PC-3 (cell line): ENCODE measurements around the gene LPIN1. TPM values are rescaled to one million over a fixed set of nuclear protein-coding genes. Genes with fewer than 3 reads are reported as not detected.

Experiments used
- ATAC-seq: fragments of 200-7000 bp; cut with Tn5 transposase; 2 replicates; pipeline ENCODE4 v1.9.1; 2020; ENCODE audit warnings: mild to moderate bottlenecking, moderate library complexity
- BruUV-seq: library from RNA; stranded (reverse); fragments of 400-500 nt; replicated peaks from 2 replicates; lab custom pipeline; 2021; lab: Mats Ljungman, UMichigan
- CTCF ChIA-PET: fragments of 300-600 bp; sonication (Branson Sonifier 250); formaldehyde crosslinking; loops from one replicate; lab custom pipeline; 2022; ENCODE audit warnings: antibody characterized with exemption; lab: Charles Lee
- POLR2A ChIA-PET: fragments of 300-600 bp; sonication (Branson Sonifier 250); formaldehyde crosslinking; loops from one replicate; lab custom pipeline; 2022; ENCODE audit warnings: antibody characterized with exemption; ENCODE audit not compliant: unreplicated experiment; lab: Charles Lee
- DNase-seq: peaks from one replicate; pipeline ENCODE4 v3.0.0-alpha.2; 2015
- H2AFZ ChIP-seq: fragments of 300-600 bp; sonication (generic); 2 replicates; pipeline ENCODE4 v1.6.0; 2016; ENCODE audit warnings: antibody characterized with exemption, low read length
- H3F3A ChIP-seq: fragments of 300-600 bp; sonication (generic); one replicate; pipeline ENCODE4 v1.6.0; 2017; ENCODE audit warnings: antibody characterized with exemption, low read length, control low read depth, mild to moderate bottlenecking; ENCODE audit not compliant: unreplicated experiment
- H3K27ac ChIP-seq: fragments of 300-600 bp; sonication (generic); 2 replicates; pipeline ENCODE4 v1.5.1; 2016; ENCODE audit warnings: mild to moderate bottlenecking, low read length
- H3K27me3 ChIP-seq: fragments of 300-600 bp; sonication (generic); 2 replicates; pipeline ENCODE4 v1.6.1; 2016; ENCODE audit warnings: low read length, mixed read lengths
- H3K36me3 ChIP-seq: fragments of 300-600 bp; sonication (generic); 2 replicates; pipeline ENCODE4 v1.6.1; 2016; ENCODE audit warnings: low read depth, mixed run types, low read length, mixed read lengths
- H3K4me1 ChIP-seq: fragments of 300-600 bp; sonication (generic); 2 replicates; pipeline ENCODE4 v1.5.1; 2016; ENCODE audit warnings: low read length; ENCODE audit not compliant: insufficient read depth
- H3K4me2 ChIP-seq: fragments of 300-600 bp; sonication (generic); 2 replicates; pipeline ENCODE4 v1.6.0; 2016; ENCODE audit warnings: low read length
- H3K4me3 ChIP-seq: fragments of 300-600 bp; sonication (generic); 2 replicates; pipeline ENCODE4 v1.5.1; 2016; ENCODE audit warnings: mild to moderate bottlenecking, low read length, mixed read lengths
- H3K79me2 ChIP-seq: fragments of 300-600 bp; sonication (generic); 2 replicates; pipeline ENCODE4 v1.6.1; 2017; ENCODE audit warnings: low read length, mixed read lengths
- H3K9ac ChIP-seq: fragments of 300-600 bp; sonication (generic); 2 replicates; pipeline ENCODE4 v1.6.0; 2016; ENCODE audit warnings: mild to moderate bottlenecking, low read length
- H3K9me2 ChIP-seq: fragments of 300-600 bp; sonication (generic); replicated peaks from 2 replicates; pipeline ENCODE4 v1.6.1; 2016; ENCODE audit warnings: mixed run types, low read length, mixed read lengths
- H3K9me3 ChIP-seq: fragments of 300-600 bp; sonication (generic); 2 replicates; pipeline ENCODE4 v1.6.1; 2016; ENCODE audit warnings: low read length, mixed read lengths
- H4K20me1 ChIP-seq: fragments of 300-600 bp; sonication (generic); 2 replicates; pipeline ENCODE4 v1.6.1; 2016; ENCODE audit warnings: low read length, mixed read lengths
- EZH2 ChIP-seq: fragments of 300-600 bp; sonication (generic); IDR thresholded peaks from one replicate; pipeline ENCODE4 v1.6.1; 2017; ENCODE audit warnings: antibody characterized with exemption, mild to moderate bottlenecking, low read length; ENCODE audit not compliant: unreplicated experiment
- EZH2phosphoT487 ChIP-seq: fragments of 300-600 bp; sonication (generic); IDR thresholded peaks from 2 replicates; pipeline ENCODE4 v1.6.1; 2018; ENCODE audit warnings: mild to moderate bottlenecking, antibody characterized with exemption, low read length, borderline replicate concordance
- intact Hi-C: fragments of 100-400 bp; cut with micrococcal nuclease; formaldehyde crosslinking; loops from 2 replicates; pipeline ENCODE4 v1.9.0; 2023
- total RNA-seq: library from RNA; depleted of rRNA; stranded (reverse); fragments of >200 nt; gene quantifications from 2 replicates; pipeline ENCODE4 v1.2.3, GENCODE V29; 2014
- TF ChIP-seq, protein P1 (sequence below): fragments of 300-600 bp; sonication (generic); conservative IDR thresholded peaks from 2 replicates; pipeline ENCODE4 v1.5.1; 2017; ENCODE audit warnings: antibody characterized with exemption, low read depth, mild to moderate bottlenecking, low read length

The LPIN1 gene
- total RNA-seq, 1 experiment from 2014 or later: 40.9 TPM

DNA sequence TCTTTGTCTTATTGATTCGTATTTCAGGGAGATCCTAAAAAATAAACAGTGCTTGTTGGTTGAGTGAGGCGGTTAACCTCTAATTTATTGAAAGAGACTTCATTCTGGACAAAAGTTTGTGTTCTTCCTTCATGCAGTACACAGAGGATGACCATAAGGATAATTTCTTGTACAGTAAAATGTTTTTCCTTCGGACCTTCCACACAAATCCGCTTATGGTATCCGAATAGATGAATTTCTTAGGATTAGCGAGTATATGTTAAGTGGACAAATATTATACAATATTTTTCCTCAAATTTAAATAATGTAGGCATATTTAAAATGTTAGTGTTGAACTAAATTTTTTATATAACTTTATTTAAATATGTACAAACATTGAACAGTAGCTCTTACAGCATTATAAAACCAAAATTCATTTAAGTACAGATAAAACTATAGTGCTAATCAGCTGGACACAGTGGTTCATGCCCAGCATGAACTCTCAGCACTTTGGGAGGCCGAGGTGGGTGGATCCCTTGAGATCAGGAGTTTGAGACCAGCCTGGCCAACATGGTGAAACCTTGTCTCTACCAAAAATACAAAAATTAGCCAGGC, 84.4 kb downstream of the LPIN1 start:
- TF ChIP-seq EZH2phosphoT487: no peak
- TF ChIP-seq, protein P1, sequence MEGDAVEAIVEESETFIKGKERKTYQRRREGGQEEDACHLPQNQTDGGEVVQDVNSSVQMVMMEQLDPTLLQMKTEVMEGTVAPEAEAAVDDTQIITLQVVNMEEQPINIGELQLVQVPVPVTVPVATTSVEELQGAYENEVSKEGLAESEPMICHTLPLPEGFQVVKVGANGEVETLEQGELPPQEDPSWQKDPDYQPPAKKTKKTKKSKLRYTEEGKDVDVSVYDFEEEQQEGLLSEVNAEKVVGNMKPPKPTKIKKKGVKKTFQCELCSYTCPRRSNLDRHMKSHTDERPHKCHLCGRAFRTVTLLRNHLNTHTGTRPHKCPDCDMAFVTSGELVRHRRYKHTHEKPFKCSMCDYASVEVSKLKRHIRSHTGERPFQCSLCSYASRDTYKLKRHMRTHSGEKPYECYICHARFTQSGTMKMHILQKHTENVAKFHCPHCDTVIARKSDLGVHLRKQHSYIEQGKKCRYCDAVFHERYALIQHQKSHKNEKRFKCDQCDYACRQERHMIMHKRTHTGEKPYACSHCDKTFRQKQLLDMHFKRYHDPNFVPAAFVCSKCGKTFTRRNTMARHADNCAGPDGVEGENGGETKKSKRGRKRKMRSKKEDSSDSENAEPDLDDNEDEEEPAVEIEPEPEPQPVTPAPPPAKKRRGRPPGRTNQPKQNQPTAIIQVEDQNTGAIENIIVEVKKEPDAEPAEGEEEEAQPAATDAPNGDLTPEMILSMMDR: no peak
- TF ChIP-seq EZH2: no peak
- Histone ChIP-seq H3K4me3 (peak overlapping the region; percentile 58), H3K9me2 (no peaks in the 10 kb centered on the region), H3K9ac (peak overlapping the region; percentile 81), H3K27me3 (no peaks in the 10 kb centered on the region), H3K9me3 (no peaks in the 10 kb centered on the region), H3K4me1 (peaks cover 23% of the 10 kb centered on the region), H3K79me2 (no peaks in the 10 kb centered on the region), H4K20me1 (no peaks in the 10 kb centered on the region), H3F3A (peaks cover 5% of the 10 kb centered on the region), H2AFZ (peak overlapping the region; percentile 66), H3K4me2 (peak overlapping the region; percentile 87), H3K36me3 (peaks cover 5% of the 10 kb centered on the region; the same call in 1 of the 2 replicates), H3K27ac (peak overlapping the region; percentile 94)
- no peak for DNase-seq
- peak; percentile 2; the same call in 1 of the 2 replicates for ATAC-seq
- ChIA-PET CTCF (interaction anchor here (0.6 kb wide), 1 partner anchor 792 kb away, joined by 3 read pairs; no protein-coding TSS in a partner anchor), POLR2A (no interaction called here)
- intact Hi-C loops: loop anchor here (1.0 to 10.0 kb wide), 14 partner anchors 32 to 1176 kb away; no protein-coding TSS in a partner anchor
- TSS peak; percentile 62 for BruUV-seq

DNA sequence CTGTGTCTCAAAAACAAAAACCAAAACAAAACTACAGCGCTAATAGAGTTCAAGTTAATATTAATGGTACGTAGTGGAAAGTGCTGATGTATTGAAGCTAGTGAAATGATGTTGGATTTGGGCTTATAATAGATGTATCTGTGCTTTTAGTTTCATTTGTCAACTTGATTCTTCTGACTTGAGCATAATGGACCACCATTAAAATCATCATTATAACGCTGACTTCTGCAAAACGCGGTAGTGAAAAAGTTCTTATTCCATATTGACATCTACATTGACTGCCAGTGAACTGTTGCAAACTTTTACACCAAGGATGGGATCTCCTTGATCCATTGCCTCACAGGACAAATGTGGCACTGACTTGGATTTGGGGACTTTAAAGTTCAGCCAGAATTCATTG, 85.0 kb downstream of the LPIN1 start:
- Histone ChIP-seq H3K79me2 (no peaks in the 10 kb centered on the region), H3K27me3 (no peaks in the 10 kb centered on the region), H3K9me2 (no peaks in the 10 kb centered on the region), H3K9me3 (no peaks in the 10 kb centered on the region), H4K20me1 (no peaks in the 10 kb centered on the region), H3F3A (peaks cover 5% of the 10 kb centered on the region), H3K36me3 (no peaks in the 10 kb centered on the region), H3K4me1 (peaks cover 23% of the 10 kb centered on the region), H3K27ac (peak overlapping the region; percentile 94), H3K9ac (peak overlapping the region; percentile 81; the same call in 1 of the 2 replicates), H2AFZ (no peak overlapping the region), H3K4me2 (peak overlapping the region; percentile 87; the same call in 1 of the 2 replicates), H3K4me3 (no peak overlapping the region)
- DNase-seq (no peak), ATAC-seq (no peak)
- ChIA-PET POLR2A (no interaction called here), CTCF (no interaction called here)
- TF ChIP-seq EZH2: no peak
- no peak for TF ChIP-seq EZH2phosphoT487
- TF ChIP-seq, protein P1: no peak
- BruUV-seq: no TSS peak
- intact Hi-C loops: loop anchor here (2.0 to 10.0 kb wide), 4 partner anchors 471 to 706 kb away; no protein-coding TSS in a partner anchor

DNA sequence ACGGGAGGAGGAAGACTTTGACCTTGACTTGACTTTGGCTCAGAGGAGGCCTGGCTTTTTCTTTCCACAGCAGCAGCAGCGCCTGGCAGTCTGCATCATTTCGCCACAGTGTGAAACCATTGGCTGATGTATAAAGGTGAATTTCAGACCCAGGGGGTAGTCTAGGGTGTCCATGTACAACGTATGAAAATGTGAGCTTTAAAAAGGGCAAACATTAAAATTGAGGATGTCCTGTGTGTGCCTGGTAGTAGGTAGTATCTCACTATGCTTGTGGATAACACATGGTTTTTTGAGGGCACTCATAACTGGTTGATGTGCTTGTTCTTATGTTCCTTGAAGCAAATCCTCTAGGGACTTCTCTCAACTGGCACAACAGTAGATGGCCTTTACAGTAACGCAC, 86.1 kb downstream of the LPIN1 start:
- intact Hi-C loops: loop anchor here (5.0 to 10.0 kb wide), 3 partner anchors 470 to 705 kb away; no protein-coding TSS in a partner anchor
- Histone ChIP-seq H3K4me1 (peaks cover 23% of the 10 kb centered on the region), H3K9me3 (no peaks in the 10 kb centered on the region), H2AFZ (no peak overlapping the region), H3K27ac (no peak overlapping the region), H3K4me2 (no peak overlapping the region), H4K20me1 (no peaks in the 10 kb centered on the region), H3F3A (peaks cover 5% of the 10 kb centered on the region), H3K9me2 (no peaks in the 10 kb centered on the region), H3K36me3 (no peaks in the 10 kb centered on the region), H3K79me2 (no peaks in the 10 kb centered on the region), H3K4me3 (no peak overlapping the region), H3K9ac (no peak overlapping the region), H3K27me3 (no peaks in the 10 kb centered on the region)
- DNase-seq: no peak
- ChIA-PET POLR2A (interaction anchor here (0.6 kb wide), 1 partner anchor 891 kb away, joined by 7 read pairs; no protein-coding TSS in a partner anchor), CTCF (no interaction called here)
- ATAC-seq: no peak
- BruUV-seq: no TSS peak
- TF ChIP-seq EZH2phosphoT487: no peak
- no peak for TF ChIP-seq EZH2
